Esophagus squamous epithelium (tissue), 5 donors: ENCODE results near the gene KPTN. TPM values are rescaled to one million over a fixed set of nuclear protein-coding genes. Genes with fewer than 3 reads are reported as not detected.

Experiments used
- DNase-seq: peaks from one replicate; lab custom pipeline; 2025; lab: John Stamatoyannopoulos, UW
- H3K27ac ChIP-seq, 4 donors: fragments of 200-600 bp; sonication (generic); one replicate each; pipeline ENCODE4 v1.5.1; 2016 to 2019; ENCODE audit warnings: mild to moderate bottlenecking in 1 of 4
- H3K27me3 ChIP-seq, 4 donors: fragments of 200-600 bp; sonication (generic); 1 replicate in 3 of 4; 2 replicates in 1 of 4; pipeline versions ENCODE4 v1.5.1 to v1.6.0; 2017 to 2021; ENCODE audit warnings: antibody characterized with exemption in 1 of 4
- H3K36me3 ChIP-seq, 3 donors: fragments of 200-600 bp; sonication (generic); one replicate each; pipeline ENCODE4 v1.5.1; 2016 to 2019
- H3K4me1 ChIP-seq, 3 donors: fragments of 200-600 bp; sonication (generic); one replicate each; pipeline ENCODE4 v1.5.1; 2017 to 2019
- H3K4me3 ChIP-seq, 4 donors: fragments of 200-600 bp; sonication (generic); 1 replicate in 3 of 4; 2 replicates in 1 of 4; pipeline ENCODE4 v1.5.1; 2016 to 2019; ENCODE audit warnings: mild to moderate bottlenecking in 2 of 4, moderate library complexity in 1 of 4
- H3K9me3 ChIP-seq, 3 donors: fragments of 200-600 bp; sonication (generic); one replicate each; pipeline ENCODE4 v1.5.1; 2016 to 2019
- POLR2A ChIP-seq, 4 donors: fragments of 450-650 bp; IDR thresholded peaks; one replicate each; pipeline ENCODE4 v1.6.1; 2017; ENCODE audit warnings: antibody characterized with exemption in 4 of 4, mild to moderate bottlenecking in 4 of 4, moderate library complexity in 3 of 4
- WGBS, 2 donors: methylation state at CpG; one replicate each; pipeline ENCODE4 v1.1.5; 2018; 5-methylcytosine and 5-hydroxymethylcytosine counted together
- intact Hi-C: fragments of 100-400 bp; cut with DNase I; formaldehyde crosslinking; loops from one replicate; pipeline ENCODE4 v1.15.0; 2022
- total RNA-seq, 4 donors: library from RNA; depleted of rRNA; stranded (reverse); fragments of >200 nt; gene quantifications; one replicate each; pipeline ENCODE4 v1.1.0, GENCODE V29; 2016
- TF ChIP-seq, protein P1 (sequence below), 6 experiments: fragments of 450-650 bp in 4 of 6; fragments of 200-600 bp in 2 of 6; sonication (generic) in 2 of 6; IDR thresholded peaks; one replicate each; pipeline ENCODE4 v1.5.1; 2016 to 2019; ENCODE audit warnings: antibody characterized with exemption in 6 of 6, mild to moderate bottlenecking in 4 of 6, moderate library complexity in 4 of 6
- donor health status: DM: yes; HTN: yes; CAD: no.

KPTN gene
- total RNA-seq, 4 donors from 2014 or later, result 5.6 to 9.4 (median 8.4) TPM

GRCh38 chr19:47448360-47448727 is 35.7 kb downstream of the KPTN start:
- H3K27ac ChIP-seq, result no peak overlapping the region
- H3K27me3 ChIP-seq, result peaks cover 6 to 74% (median 15%) of the 10 kb centered on the region in 4 donors
- no peak overlapping the region for H3K4me3 ChIP-seq
- intact Hi-C loops, result no loop called here
- 33 to 36% methylated on average over 9 of the region's 9 CpGs for WGBS, 2 donors
- peaks cover 4 to 39% (median 16%) of the 10 kb centered on the region in 3 donors for H3K4me1 ChIP-seq
- no peak for DNase-seq
- no peak for TF ChIP-seq POLR2A (IDR thresholded peaks at IDR 0.05)
- TF ChIP-seq, protein P1, sequence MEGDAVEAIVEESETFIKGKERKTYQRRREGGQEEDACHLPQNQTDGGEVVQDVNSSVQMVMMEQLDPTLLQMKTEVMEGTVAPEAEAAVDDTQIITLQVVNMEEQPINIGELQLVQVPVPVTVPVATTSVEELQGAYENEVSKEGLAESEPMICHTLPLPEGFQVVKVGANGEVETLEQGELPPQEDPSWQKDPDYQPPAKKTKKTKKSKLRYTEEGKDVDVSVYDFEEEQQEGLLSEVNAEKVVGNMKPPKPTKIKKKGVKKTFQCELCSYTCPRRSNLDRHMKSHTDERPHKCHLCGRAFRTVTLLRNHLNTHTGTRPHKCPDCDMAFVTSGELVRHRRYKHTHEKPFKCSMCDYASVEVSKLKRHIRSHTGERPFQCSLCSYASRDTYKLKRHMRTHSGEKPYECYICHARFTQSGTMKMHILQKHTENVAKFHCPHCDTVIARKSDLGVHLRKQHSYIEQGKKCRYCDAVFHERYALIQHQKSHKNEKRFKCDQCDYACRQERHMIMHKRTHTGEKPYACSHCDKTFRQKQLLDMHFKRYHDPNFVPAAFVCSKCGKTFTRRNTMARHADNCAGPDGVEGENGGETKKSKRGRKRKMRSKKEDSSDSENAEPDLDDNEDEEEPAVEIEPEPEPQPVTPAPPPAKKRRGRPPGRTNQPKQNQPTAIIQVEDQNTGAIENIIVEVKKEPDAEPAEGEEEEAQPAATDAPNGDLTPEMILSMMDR (IDR thresholded peaks at IDR 0.05), result no peak
- H3K9me3 ChIP-seq, result no peaks in the 10 kb centered on the region
- no peaks in the 10 kb centered on the region for H3K36me3 ChIP-seq

GRCh38 chr19:47447470-47448359 is 36.3 kb downstream of the KPTN start:
- WGBS, 2 donors, result 0 to 10% methylated on average over 5 to 9 of the region's 95 CpGs
- Histone ChIP-seq H3K4me3 (peak overlapping the region in 2 of 4 donors; percentile 18 to 21), H3K27me3 (peaks cover 6 to 80% (median 15%) of the 10 kb centered on the region in 4 donors), H3K27ac (no peak overlapping the region), H3K36me3 (no peaks in the 10 kb centered on the region), H3K4me1 (peaks cover 4 to 39% (median 16%) of the 10 kb centered on the region in 3 donors), H3K9me3 (no peaks in the 10 kb centered on the region)
- no peak for DNase-seq
- intact Hi-C loops, result no loop called here
- TF ChIP-seq, protein P1 (IDR thresholded peaks at IDR 0.05), result no peak
- no peak for TF ChIP-seq POLR2A (IDR thresholded peaks at IDR 0.05)

DNA sequence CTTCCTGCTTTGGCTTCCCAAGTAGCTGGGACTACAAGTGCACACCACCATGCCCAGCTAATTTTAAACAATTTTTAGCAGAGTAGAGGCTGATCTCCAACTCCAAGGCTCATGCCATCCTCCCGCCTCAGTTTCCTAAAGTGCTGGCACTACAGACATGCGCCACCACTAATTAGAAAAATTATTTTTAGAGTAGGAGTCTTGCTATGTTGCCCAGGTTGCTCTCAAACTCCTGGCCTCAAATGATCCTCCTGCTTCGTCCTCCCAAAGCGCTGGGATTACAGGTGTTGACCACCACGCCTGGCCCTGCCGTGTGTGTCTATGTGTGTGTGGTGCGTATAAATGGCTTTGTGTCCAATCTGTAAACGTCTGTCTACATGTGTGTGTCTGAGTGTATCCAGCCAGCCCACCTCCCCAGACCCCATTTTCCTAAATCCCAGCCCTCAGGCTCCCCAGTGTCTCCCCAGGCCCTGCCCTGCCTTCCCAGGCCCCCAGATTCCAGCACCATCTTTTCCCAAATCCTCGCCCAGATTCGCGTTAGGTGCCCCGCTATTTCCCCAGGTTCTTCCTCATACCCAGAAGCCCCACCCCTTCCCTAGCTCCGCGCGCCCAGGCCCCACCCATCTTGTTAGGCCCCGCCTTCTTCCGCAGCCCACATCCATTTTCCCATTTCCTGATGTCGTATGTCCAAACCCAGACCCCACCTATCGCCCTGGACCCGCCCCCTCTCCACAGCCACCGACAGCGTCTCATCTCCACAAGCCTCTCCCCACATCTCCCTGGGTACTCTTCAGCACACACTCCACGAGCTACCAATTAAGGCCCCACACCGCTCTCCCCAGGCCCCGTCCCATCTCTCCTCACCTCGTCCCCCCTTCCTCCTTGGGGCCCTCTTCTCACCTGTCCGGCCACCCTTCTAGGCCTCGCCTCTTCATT is 37.2 kb downstream of the KPTN start:
- H3K9me3 ChIP-seq, result no peaks in the 10 kb centered on the region
- H3K4me3 ChIP-seq, result peak overlapping the region in 1 of 4 donors; percentile 21
- peaks cover 6 to 89% (median 15%) of the 10 kb centered on the region in 4 donors for H3K27me3 ChIP-seq
- no peaks in the 10 kb centered on the region for H3K36me3 ChIP-seq
- DNase-seq, result no peak
- no peak for TF ChIP-seq POLR2A (IDR thresholded peaks at IDR 0.05)
- TF ChIP-seq, protein P1 (IDR thresholded peaks at IDR 0.05), result no peak
- H3K27ac ChIP-seq, result no peak overlapping the region
- 21 to 26% methylated on average over 26 to 27 of the region's 28 CpGs for WGBS, 2 donors
- peaks cover 4 to 39% (median 16%) of the 10 kb centered on the region in 3 donors for H3K4me1 ChIP-seq
- intact Hi-C loops, result no loop called here

GRCh38 chr19:47445937-47446402 is 38.0 kb downstream of the KPTN start:
- intact Hi-C loops, result no loop called here
- DNase-seq, result no peak
- TF ChIP-seq POLR2A (IDR thresholded peaks at IDR 0.05), result no peak
- TF ChIP-seq, protein P1 (IDR thresholded peaks at IDR 0.05), result no peak
- Histone ChIP-seq H3K27ac (no peak overlapping the region), H3K4me3 (peak overlapping the region in 1 of 4 donors; percentile 5), H3K27me3 (peaks cover 6 to 97% (median 15%) of the 10 kb centered on the region in 4 donors), H3K36me3 (no peaks in the 10 kb centered on the region), H3K4me1 (peaks cover 4 to 39% (median 16%) of the 10 kb centered on the region in 3 donors), H3K9me3 (no peaks in the 10 kb centered on the region)
- WGBS, 2 donors, result 3 to 6% methylated on average over 19 to 21 of the region's 22 CpGs
